Measurements from ENCODE around the gene NR2C1.

NR2C1 gene

DNA sequence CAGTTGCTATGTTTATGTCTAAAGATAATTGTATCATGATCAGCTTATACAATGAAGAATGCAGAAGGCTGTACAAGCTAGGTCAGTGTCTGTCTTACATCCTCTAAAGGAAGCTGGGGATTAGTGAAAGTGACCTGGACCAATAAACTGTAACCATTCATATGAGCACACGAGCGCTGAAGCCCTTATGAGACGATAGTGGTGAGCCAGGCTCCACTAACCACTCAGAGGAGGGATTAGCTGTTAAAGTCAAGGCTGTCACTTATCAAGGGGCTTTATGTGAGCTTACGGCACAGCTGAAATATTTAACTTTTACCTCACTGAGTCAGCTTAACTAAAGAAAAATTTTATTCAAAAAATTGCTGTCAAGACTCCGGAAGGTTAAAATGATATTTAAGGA, 100.2 kb downstream of the NR2C1 start:
- no peaks in the 10 kb centered on the region for H3K9me3 ChIP-seq (ENCODE audit: control insufficient read depth in 2 of 2, low read length in 2 of 2)
- H3K4me3 ChIP-seq (ENCODE audit: low read length in 2 of 2) = no peak overlapping the region
- no peaks in the 10 kb centered on the region for H3K4me1 ChIP-seq (ENCODE audit: control insufficient read depth in 2 of 2, insufficient read depth in 2 of 2, low read length in 2 of 2)
- no peaks in the 10 kb centered on the region for H3K27me3 ChIP-seq (ENCODE audit: control insufficient read depth in 2 of 2, insufficient read depth in 2 of 2, low read length in 2 of 2)
- H3K9ac ChIP-seq (ENCODE audit: low read depth in 1 of 2, low read length in 2 of 2) = no peak overlapping the region
- H3K36me3 ChIP-seq (ENCODE audit: control insufficient read depth in 2 of 2, insufficient read depth in 2 of 2, low read length in 2 of 2) = peaks cover 9 to 13% of the 10 kb centered on the region in 2 donors
- no peak overlapping the region for H3K27ac ChIP-seq (ENCODE audit: low read depth in 2 of 2, low read length in 2 of 2)

DNA sequence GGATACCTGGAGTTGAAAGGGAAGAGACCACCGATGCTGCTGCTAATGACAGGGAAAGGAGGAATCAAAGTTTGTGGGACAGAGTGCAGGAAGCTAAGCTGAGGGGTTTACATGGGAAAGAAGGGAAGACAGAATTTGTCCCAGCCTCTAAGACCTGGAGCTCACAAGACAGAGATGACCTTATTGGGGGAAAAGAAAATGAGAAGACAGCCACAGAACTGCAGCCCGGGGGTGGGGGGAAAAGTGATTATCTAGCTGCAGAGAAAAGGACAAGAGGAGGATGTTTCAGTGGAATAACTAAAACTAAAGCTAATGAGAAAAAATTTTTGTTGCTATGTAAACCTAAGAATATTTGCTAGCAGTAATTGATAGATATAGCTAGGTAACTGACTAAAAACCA, 100.6 kb downstream of the NR2C1 start:
- Histone ChIP-seq H3K36me3 (ENCODE audit: control insufficient read depth in 2 of 2, insufficient read depth in 2 of 2, low read length in 2 of 2) (peaks cover 9 to 13% of the 10 kb centered on the region in 2 donors), H3K9ac (ENCODE audit: low read depth in 1 of 2, low read length in 2 of 2) (no peak overlapping the region), H3K4me1 (ENCODE audit: control insufficient read depth in 2 of 2, insufficient read depth in 2 of 2, low read length in 2 of 2) (no peaks in the 10 kb centered on the region), H3K9me3 (ENCODE audit: control insufficient read depth in 2 of 2, low read length in 2 of 2) (no peaks in the 10 kb centered on the region), H3K27ac (ENCODE audit: low read depth in 2 of 2, low read length in 2 of 2) (no peak overlapping the region), H3K27me3 (ENCODE audit: control insufficient read depth in 2 of 2, insufficient read depth in 2 of 2, low read length in 2 of 2) (no peaks in the 10 kb centered on the region), H3K4me3 (ENCODE audit: low read length in 2 of 2) (no peak overlapping the region)

- Histone ChIP-seq H3K36me3 (ENCODE audit: control insufficient read depth in 2 of 2, insufficient read depth in 2 of 2, low read length in 2 of 2) (peaks cover 9 to 13% of the 10 kb centered on the region in 2 donors), H3K4me3 (ENCODE audit: low read length in 2 of 2) (no peak overlapping the region), H3K9me3 (ENCODE audit: control insufficient read depth in 2 of 2, low read length in 2 of 2) (no peaks in the 10 kb centered on the region), H3K4me1 (ENCODE audit: control insufficient read depth in 2 of 2, insufficient read depth in 2 of 2, low read length in 2 of 2) (no peaks in the 10 kb centered on the region), H3K9ac (ENCODE audit: low read depth in 1 of 2, low read length in 2 of 2) (no peak overlapping the region), H3K27me3 (ENCODE audit: control insufficient read depth in 2 of 2, insufficient read depth in 2 of 2, low read length in 2 of 2) (no peaks in the 10 kb centered on the region), H3K27ac (ENCODE audit: low read depth in 2 of 2, low read length in 2 of 2) (no peak overlapping the region)
These were observed 101.5 kb downstream of the NR2C1 start for GRCh38 chr12:94971923-94972322.

GRCh38 chr12:94970560-94970959, 102.9 kb downstream of the NR2C1 start:
- Histone ChIP-seq H3K9ac (ENCODE audit: low read depth in 1 of 2, low read length in 2 of 2) (no peak overlapping the region), H3K9me3 (ENCODE audit: control insufficient read depth in 2 of 2, low read length in 2 of 2) (no peaks in the 10 kb centered on the region), H3K4me3 (ENCODE audit: low read length in 2 of 2) (no peak overlapping the region), H3K27ac (ENCODE audit: low read depth in 2 of 2, low read length in 2 of 2) (no peak overlapping the region), H3K36me3 (ENCODE audit: control insufficient read depth in 2 of 2, insufficient read depth in 2 of 2, low read length in 2 of 2) (peaks cover 9 to 13% of the 10 kb centered on the region in 2 donors), H3K27me3 (ENCODE audit: control insufficient read depth in 2 of 2, insufficient read depth in 2 of 2, low read length in 2 of 2) (no peaks in the 10 kb centered on the region), H3K4me1 (ENCODE audit: control insufficient read depth in 2 of 2, insufficient read depth in 2 of 2, low read length in 2 of 2) (no peaks in the 10 kb centered on the region)

All from mucosa of rectum (tissue), 2 donors.